HG03469 (cell line): Measurements from ENCODE around the gene ALDH1L2.

Experiments used
- ATAC-seq: cut with Tn5 transposase; IDR thresholded peaks from one replicate; pipeline ENCODE4 v1.9.1; 2021; ENCODE audit warnings: mild to moderate bottlenecking, moderate library complexity, moderate number of reproducible peaks; ENCODE audit not compliant: unreplicated experiment

ALDH1L2 gene

GRCh38 chr12:105085501-105085900 lies 1.2 kb upstream of the ALDH1L2 start:
- ATAC-seq = no peak

- ATAC-seq = no peak
Measured at GRCh38 chr12:105083551-105084105, 630 bp downstream of the ALDH1L2 start.

GRCh38 chr12:105083031-105083430 lies 1.2 kb downstream of the ALDH1L2 start:
- ATAC-seq = no peak

GRCh38 chr12:105078712-105079570 lies 5.3 kb downstream of the ALDH1L2 start:
- ATAC-seq = no peak

DNA sequence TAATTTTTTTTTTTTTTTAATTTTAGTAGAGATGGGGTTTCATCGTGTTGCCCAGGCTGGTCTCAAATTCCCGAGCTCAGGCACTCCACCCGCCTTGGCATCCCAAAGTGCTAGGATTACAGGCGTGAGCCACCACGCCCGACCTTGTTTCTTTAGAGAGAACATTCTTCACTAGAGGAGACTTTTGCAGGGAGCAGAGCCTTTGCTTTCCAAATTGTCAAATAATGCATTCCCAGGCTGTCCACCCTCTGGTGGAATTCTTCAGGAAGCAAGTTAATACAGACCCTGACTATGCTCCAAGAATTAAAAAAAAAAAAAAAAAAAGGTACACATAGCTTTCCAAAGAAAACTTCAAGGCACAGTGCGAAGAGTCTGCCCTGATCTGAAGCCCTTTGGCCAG lies 6.8 kb downstream of the ALDH1L2 start:
- ATAC-seq = no peak

DNA sequence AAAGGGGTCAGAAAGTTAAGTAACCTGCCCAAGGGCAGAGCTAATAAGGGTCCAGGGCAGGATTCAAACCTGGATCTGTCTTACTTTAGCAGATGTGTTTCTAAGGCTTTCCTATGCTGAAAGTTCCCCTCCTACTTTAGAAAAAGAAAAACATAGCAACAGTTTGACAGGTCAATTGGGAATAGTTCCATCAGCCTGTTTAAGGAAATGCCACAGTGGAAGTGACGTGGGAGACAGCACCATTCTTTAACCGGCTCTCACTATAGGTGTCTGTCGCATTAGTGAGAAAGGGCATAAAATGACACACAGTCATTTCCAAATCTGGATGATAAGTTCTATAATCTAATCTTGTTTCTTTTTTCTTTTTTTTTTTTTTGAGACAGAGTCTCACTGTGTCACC lies 7.3 kb downstream of the ALDH1L2 start:
- no peak for ATAC-seq

GRCh38 chr12:105076098-105076497 lies 8.2 kb downstream of the ALDH1L2 start:
- no peak for ATAC-seq

DNA sequence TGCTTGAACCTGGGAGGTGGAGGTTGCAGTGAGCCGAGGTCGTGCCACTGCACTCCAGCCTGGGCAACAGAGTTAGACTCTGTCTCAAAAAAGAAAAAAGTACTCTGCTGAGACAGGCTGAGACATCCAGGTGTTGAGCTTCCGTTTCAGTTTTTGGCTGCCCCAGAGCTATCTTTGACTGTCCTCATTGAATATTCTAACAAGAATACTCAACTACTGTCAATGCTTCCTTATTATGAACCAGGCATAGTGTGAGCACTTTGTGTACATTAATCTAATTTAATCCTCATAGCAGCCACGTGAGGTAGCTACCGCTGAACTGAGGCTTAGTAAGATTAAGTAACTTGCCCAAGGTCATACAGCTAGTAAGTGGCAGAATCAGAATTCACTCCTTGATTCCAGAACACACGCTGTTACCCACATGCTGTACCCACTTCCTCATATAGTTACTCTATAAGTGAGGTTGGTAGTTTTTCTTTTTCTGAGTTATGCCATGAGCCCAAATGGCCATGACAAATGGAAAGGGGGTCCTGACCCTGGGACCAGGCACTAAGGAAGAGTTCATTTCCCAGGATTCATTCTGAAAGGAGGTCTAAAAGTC lies 11.3 kb downstream of the ALDH1L2 start:
- no peak for ATAC-seq

DNA sequence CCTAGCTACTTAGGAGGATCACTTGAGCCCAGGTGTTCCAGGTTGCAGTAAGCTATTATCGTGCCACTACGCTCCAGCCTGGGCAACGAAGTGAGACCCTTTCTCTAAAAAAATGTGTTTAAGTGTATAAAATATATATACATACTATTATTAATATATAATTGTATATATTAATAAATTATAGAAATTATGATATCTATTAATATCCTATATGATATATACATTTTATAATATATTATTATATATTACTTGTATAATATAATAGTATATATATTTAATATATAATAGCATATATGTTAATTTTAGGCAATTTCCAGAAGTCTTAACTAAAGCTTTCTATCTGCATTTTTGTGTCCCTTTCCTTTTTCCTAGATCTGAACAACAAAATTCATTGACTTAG lies 12.3 kb downstream of the ALDH1L2 start:
- no peak for ATAC-seq

DNA sequence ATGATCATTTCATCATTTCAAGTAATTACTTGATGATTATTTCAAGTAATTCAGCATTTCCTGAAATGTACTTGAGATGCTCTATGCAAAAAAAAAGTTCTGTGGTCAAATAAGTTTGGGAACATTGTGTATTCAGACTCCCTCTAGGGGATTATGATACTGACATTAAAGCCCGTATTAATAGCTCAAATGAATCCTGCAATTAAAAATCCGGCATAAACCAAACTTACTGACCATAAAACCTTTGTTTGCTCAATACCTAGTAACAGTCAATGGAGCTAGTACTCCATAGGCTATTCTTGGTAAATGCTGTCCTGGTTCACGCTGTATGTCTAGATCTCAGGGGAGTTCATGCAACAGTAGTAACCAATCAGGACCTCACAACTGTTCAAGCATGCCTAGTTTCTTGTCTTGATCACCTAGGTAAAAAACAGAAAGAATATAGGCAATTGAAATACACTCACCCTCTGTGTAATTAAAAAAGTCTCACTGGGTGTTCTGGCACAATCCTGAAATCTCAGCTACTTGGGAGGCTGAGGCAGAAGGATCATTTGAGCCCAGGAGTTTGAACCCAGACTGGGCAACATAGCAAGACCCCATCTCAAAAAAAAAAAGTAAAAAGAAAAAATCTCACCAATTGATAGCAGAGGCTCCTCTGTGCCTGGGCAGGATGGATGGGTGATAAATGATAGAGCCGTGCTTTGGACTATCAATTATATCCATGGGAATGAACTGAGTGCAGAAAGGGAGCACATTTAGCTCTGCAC lies 14.1 kb downstream of the ALDH1L2 start:
- ATAC-seq = no peak

DNA sequence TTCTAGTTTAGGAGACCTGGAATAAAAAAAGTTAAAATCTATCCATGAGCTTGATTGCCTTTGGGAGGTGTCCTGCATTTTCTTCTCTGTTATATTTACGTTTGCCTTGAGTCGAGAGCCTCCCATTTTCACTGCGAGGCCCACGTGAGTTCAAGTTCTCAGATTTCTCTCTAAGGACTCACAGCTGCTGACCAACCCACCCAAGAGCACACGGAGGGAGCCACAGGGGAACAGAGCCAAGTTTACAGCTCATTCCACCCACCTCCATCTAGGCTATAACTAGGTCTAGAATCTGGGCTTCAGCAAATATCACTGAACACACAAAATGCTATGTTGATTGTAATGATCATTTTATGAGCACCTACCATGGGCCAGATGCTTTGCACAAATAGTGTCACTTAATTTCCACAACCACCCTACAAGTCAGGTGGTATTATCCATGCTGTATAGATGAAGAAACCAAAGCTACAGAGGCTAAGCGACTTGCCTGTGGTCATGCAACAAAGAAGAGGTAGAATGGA lies 16.7 kb downstream of the ALDH1L2 start:
- ATAC-seq = no peak

- ATAC-seq = no peak
Measured at GRCh38 chr12:105064564-105065178, 19.6 kb downstream of the ALDH1L2 start.

DNA sequence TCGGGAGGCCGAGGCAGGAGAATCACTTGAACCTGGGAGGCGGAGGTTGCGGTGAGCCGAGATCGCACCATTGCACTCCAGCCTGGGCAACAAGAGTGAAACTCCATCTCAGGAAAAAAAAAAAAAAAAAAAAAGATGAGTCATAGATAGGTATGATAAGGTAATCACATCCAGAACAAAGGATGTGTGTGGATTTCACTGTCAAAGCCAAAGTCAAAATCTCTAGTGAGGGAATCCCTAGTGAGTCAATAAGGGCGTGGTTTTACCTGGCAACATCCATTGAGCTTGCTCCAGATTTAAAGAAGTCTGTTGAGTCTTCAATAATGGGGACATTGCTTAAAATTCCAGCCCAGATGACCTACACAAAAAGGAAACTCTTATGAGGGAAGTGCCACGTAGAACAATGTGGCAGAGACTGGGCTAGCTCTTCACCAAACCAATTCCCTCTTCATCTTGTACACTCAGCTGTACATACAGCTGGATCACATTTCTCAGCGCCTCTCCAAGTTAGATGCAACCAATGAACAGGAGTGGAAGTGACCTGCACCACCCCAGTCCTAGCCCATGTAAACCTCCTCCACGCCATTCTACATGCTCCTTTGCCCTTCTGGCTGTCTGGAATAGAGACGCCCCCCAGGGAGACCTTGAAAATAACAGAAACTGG lies 23.4 kb downstream of the ALDH1L2 start:
- no peak for ATAC-seq

DNA sequence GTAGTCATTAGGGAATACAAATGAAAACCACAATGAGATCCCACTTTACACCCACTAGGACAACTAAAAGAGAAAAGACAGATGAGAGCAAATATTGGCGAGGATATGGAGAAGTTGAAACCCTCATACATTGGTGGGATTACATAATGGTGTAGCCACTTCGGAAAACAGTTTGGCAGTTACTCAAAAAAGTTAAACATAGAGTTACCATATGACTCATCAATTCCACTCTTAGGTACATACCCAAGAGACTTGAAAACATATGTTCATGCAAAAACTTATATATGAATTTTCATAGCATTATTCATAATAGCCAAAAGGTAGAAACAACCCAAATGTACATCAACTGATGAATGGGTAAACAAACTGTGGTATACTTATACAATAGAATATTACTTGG lies 27.1 kb downstream of the ALDH1L2 start:
- ATAC-seq = no peak

- ATAC-seq = no peak
Measured at GRCh38 chr12:105053116-105053572, 31.1 kb downstream of the ALDH1L2 start.

GRCh38 chr12:105051981-105052380 lies 32.3 kb downstream of the ALDH1L2 start:
- no peak for ATAC-seq

- no peak for ATAC-seq
Measured at GRCh38 chr12:105048315-105048714, 35.9 kb downstream of the ALDH1L2 start.

DNA sequence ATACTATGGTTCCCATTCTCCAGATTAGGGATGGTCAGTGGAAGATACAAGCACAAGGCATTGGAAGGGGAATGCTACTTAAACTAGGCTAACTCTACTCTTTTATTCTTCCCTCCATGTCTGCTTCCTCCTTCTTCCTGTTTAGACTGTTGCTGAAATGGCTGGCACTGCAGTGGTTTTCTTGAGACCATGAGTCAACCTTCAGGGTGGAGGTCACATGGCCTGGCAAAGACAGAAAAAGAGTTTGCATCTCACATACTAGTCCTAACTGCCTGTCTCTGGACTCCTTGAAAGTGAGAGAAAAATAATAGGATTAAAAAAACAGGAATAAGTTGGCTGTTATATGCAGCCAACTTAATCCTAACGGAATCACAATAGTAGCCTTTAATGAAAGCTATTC lies 37.0 kb downstream of the ALDH1L2 start:
- ATAC-seq = no peak

GRCh38 chr12:105041186-105041585 lies 43.1 kb downstream of the ALDH1L2 start:
- ATAC-seq = no peak

DNA sequence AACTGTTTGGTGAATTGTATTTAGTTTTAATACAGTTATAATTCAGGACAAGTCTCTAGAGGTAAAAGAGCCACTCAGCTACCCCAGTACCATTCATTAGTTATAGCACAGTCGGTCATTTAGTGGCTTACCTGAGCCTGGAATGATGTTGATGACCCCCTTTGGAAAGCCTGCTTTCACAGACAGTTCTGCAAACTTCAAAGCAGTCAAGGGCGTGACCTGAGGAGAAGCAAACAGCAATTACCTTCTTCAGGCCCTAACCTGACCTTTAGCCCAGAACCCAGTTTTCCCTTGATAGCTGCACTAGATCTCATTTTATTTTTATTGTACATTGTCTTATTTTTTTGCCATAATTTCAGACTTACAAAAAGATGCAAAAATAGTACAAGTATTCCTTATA lies 43.8 kb downstream of the ALDH1L2 start:
- ATAC-seq = no peak
